ENCODE data around the gene RIT1. TPM values are rescaled to one million over a fixed set of nuclear protein-coding genes. Genes with fewer than 3 reads are reported as not detected.

The RIT1 gene
- total RNA-seq, 1 experiment from 2014 or later, result 28.1 TPM

DNA sequence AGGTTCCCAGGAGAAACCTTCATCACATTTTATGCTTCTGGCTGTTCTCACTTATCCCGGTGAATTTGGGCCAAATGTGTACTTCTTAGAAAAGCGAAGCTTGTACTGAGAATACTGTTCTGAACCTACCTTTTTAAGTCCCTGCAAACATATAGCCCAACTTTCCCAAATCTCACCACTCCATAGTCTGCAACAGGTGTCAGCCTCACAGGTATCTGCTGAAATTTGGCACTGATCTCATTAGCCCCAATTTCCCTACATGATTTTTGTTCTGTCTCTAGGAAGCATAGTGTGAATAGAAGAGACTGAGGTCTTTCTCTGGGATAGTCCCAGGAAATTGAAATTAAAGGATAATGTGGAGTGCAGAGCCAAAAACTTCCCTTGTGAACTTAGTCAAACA lies 11.5 kb downstream of the RIT1 start:
- TF ChIP-seq SIN3A (IDR thresholded peaks at IDR 0.05; ENCODE audit: borderline replicate concordance, insufficient read depth, low read depth, low read length) (no peak), TCF7L2 (IDR thresholded peaks at IDR 0.05; ENCODE audit: low read depth, low read length) (no peak), POLR2AphosphoS5 (IDR thresholded peaks at IDR 0.05; ENCODE audit: low read depth, low read length) (no peak)
- TF ChIP-seq, protein P1, sequence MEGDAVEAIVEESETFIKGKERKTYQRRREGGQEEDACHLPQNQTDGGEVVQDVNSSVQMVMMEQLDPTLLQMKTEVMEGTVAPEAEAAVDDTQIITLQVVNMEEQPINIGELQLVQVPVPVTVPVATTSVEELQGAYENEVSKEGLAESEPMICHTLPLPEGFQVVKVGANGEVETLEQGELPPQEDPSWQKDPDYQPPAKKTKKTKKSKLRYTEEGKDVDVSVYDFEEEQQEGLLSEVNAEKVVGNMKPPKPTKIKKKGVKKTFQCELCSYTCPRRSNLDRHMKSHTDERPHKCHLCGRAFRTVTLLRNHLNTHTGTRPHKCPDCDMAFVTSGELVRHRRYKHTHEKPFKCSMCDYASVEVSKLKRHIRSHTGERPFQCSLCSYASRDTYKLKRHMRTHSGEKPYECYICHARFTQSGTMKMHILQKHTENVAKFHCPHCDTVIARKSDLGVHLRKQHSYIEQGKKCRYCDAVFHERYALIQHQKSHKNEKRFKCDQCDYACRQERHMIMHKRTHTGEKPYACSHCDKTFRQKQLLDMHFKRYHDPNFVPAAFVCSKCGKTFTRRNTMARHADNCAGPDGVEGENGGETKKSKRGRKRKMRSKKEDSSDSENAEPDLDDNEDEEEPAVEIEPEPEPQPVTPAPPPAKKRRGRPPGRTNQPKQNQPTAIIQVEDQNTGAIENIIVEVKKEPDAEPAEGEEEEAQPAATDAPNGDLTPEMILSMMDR (IDR thresholded peaks at IDR 0.05), result no peak
- TF ChIP-seq, protein P2, sequence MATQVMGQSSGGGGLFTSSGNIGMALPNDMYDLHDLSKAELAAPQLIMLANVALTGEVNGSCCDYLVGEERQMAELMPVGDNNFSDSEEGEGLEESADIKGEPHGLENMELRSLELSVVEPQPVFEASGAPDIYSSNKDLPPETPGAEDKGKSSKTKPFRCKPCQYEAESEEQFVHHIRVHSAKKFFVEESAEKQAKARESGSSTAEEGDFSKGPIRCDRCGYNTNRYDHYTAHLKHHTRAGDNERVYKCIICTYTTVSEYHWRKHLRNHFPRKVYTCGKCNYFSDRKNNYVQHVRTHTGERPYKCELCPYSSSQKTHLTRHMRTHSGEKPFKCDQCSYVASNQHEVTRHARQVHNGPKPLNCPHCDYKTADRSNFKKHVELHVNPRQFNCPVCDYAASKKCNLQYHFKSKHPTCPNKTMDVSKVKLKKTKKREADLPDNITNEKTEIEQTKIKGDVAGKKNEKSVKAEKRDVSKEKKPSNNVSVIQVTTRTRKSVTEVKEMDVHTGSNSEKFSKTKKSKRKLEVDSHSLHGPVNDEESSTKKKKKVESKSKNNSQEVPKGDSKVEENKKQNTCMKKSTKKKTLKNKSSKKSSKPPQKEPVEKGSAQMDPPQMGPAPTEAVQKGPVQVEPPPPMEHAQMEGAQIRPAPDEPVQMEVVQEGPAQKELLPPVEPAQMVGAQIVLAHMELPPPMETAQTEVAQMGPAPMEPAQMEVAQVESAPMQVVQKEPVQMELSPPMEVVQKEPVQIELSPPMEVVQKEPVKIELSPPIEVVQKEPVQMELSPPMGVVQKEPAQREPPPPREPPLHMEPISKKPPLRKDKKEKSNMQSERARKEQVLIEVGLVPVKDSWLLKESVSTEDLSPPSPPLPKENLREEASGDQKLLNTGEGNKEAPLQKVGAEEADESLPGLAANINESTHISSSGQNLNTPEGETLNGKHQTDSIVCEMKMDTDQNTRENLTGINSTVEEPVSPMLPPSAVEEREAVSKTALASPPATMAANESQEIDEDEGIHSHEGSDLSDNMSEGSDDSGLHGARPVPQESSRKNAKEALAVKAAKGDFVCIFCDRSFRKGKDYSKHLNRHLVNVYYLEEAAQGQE (IDR thresholded peaks at IDR 0.05; ENCODE audit: insufficient read depth in 1 of 2, low read depth in 2 of 2, low read length in 1 of 2), result no peak
- Histone ChIP-seq H3K9me3 (ENCODE audit: control insufficient read depth, insufficient read depth, low read depth, low read length) (no peaks in the 10 kb centered on the region), H3K27ac (ENCODE audit: low read length) (no peak overlapping the region), H3K27me3 (ENCODE audit: control insufficient read depth, insufficient read depth, low read length) (no peaks in the 10 kb centered on the region), H3K36me3 (ENCODE audit: control insufficient read depth, insufficient read depth, low read length) (peaks cover 32% of the 10 kb centered on the region), H3K4me3 (ENCODE audit: low read depth in 2 of 2, low read length in 2 of 2) (no peak overlapping the region), H3K4me1 (ENCODE audit: control insufficient read depth, insufficient read depth, low read length) (no peaks in the 10 kb centered on the region)
- POLR2A ChIA-PET, result interaction anchor here (0.5 kb wide), 1 partner anchor 172 kb away, joined by 10 read pairs; no protein-coding TSS in a partner anchor
- TSS peak; percentile 62 for BruUV-seq (replicated peaks)
- ATAC-seq (no peak), DNase-seq (ENCODE audit: low read depth, low spot score) (no peak)
- intact Hi-C loops (cut with micrococcal nuclease; ENCODE audit: unreplicated experiment) (no loop called here), in situ Hi-C loops (cut with HindIII; ENCODE audit: low pct_unique_long_range_greater_than_20kb, low sequenced_read_pairs) (no loop called here)
- CTCF ChIA-PET, result no interaction called here

DNA sequence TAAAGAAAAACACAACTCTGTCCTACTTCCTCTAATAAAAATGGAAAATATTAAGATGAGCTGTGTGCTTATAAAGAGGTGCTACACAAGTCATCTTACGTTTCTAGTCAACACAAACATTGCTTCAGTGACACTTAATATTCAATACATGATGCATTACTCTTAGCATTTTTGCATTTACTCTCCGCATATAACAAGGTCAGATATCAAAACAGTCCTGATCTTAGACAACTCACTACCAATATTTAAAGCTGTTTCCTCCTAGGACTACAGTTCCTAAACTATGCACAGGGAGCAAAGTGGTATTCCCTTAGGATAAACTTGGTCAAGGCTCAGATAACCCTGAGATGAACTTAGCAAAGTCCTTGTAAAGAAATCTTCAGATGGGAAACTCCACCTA lies 12.3 kb downstream of the RIT1 start:
- Histone ChIP-seq H3K4me3 (ENCODE audit: low read depth in 2 of 2, low read length in 2 of 2) (no peak overlapping the region), H3K27ac (ENCODE audit: low read length) (no peak overlapping the region), H3K9me3 (ENCODE audit: control insufficient read depth, insufficient read depth, low read depth, low read length) (no peaks in the 10 kb centered on the region), H3K27me3 (ENCODE audit: control insufficient read depth, insufficient read depth, low read length) (no peaks in the 10 kb centered on the region), H3K36me3 (ENCODE audit: control insufficient read depth, insufficient read depth, low read length) (peaks cover 27% of the 10 kb centered on the region), H3K4me1 (ENCODE audit: control insufficient read depth, insufficient read depth, low read length) (peaks cover 3% of the 10 kb centered on the region)
- ChIA-PET POLR2A (interaction anchor here (0.6 to 0.9 kb wide), 4 partner anchors 16 to 430 kb away, joined by 3 to 5 read pairs (median 4); no protein-coding TSS in a partner anchor), CTCF (no interaction called here)
- BruUV-seq (replicated peaks), result no TSS peak
- in situ Hi-C loops (cut with HindIII; ENCODE audit: low pct_unique_long_range_greater_than_20kb, low sequenced_read_pairs) (no loop called here), intact Hi-C loops (cut with micrococcal nuclease; ENCODE audit: unreplicated experiment) (no loop called here)
- no peak for ATAC-seq
- TF ChIP-seq, protein P1 (IDR thresholded peaks at IDR 0.05), result no peak
- no peak for TF ChIP-seq POLR2AphosphoS5 (IDR thresholded peaks at IDR 0.05; ENCODE audit: low read depth, low read length)
- TF ChIP-seq, protein P2 (IDR thresholded peaks at IDR 0.05; ENCODE audit: insufficient read depth in 1 of 2, low read depth in 2 of 2, low read length in 1 of 2), result no peak
- no peak for TF ChIP-seq SIN3A (IDR thresholded peaks at IDR 0.05; ENCODE audit: borderline replicate concordance, insufficient read depth, low read depth, low read length)
- TF ChIP-seq TCF7L2 (IDR thresholded peaks at IDR 0.05; ENCODE audit: low read depth, low read length), result no peak
- no peak for DNase-seq (ENCODE audit: low read depth, low spot score)

Measured in Panc1 (cell line).